ENCODE data around the gene HS3ST2.
A peak's percentile ranks its signal among the peaks of the same experiment; 100 is the strongest.
"Not testable (repeated sequence)": the region's sequence is repeated elsewhere in the genome, so short reads cannot be mapped to it uniquely, and the experiment has no call there.

The HS3ST2 gene

GRCh38 chr16:22938647-22939046 lies 124.7 kb downstream of the HS3ST2 start:
- no peak for DNase-seq

GRCh38 chr16:22939744-22940363 lies 125.9 kb downstream of the HS3ST2 start:
- DNase-seq = not testable (repeated sequence)

GRCh38 chr16:22941970-22942501 lies 128.1 kb downstream of the HS3ST2 start:
- DNase-seq = no peak

GRCh38 chr16:22942811-22943210 lies 128.8 kb downstream of the HS3ST2 start:
- DNase-seq = no peak

DNA sequence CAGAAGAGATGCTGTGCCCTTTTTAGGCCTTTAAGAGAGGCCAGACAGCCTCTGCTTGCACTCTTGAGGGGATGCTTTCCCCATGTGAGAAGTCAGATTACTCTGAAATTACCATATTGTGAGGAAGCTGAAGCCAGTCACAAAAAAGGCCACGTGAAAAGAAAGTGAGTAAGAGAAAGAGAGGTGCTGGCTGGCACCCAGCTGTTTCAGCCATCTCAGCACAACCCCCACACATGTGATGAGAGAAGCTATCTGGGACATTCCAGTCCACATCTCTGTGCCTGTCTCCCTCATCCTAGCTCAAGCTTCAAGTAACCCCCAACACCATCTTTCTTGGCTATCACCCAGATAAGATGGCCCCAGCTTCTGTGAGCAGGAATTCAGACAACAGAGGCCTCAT lies 131.4 kb downstream of the HS3ST2 start:
- DNase-seq = no peak

GRCh38 chr16:22946433-22946832 lies 132.5 kb downstream of the HS3ST2 start:
- no peak for DNase-seq

- no peak for DNase-seq
Measured at GRCh38 chr16:22948058-22948602, 134.2 kb downstream of the HS3ST2 start.

- peak; percentile 9 to 12 for DNase-seq
Measured at GRCh38 chr16:22948603-22949368, 134.8 kb downstream of the HS3ST2 start.

GRCh38 chr16:22955461-22956070 lies 141.6 kb downstream of the HS3ST2 start:
- DNase-seq = no peak

DNA sequence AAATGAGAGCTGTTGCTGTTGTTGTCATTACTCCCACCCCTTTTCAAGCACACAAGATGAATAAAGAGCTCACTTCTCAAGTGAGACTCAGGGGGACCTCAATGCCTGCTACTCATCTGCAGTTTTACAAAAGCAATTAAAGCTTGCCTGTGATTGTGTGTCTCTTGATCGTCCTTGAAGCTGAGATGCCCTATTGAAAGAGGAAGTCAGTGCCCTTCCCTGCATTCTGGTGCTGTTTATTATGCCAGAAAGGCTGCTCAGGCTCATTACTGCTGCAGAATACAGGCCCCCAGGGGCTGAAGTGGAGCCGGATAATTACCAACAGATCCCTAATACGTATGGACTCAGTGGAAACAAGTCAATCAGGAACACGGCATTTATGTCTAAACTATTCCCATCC lies 147.2 kb downstream of the HS3ST2 start:
- DNase-seq = no peak

- no peak for DNase-seq
Measured at GRCh38 chr16:22962905-22963304, 148.9 kb downstream of the HS3ST2 start.
